HepG2 (cell line): ENCODE results near the gene P2RX5. TPM values are rescaled to one million over a fixed set of nuclear protein-coding genes. Genes with fewer than 3 reads are reported as not detected.

ENCODE experiments used
- AGO2 ChIP-seq: fragments of 200-400 bp; formaldehyde crosslinking; optimal IDR thresholded peaks from 2 replicates; pipeline ENCODE3; 2017; ENCODE audit warnings: mild to moderate bottlenecking, low read depth, low read length, moderate library complexity
- AHR ChIP-seq: IDR thresholded peaks from 2 replicates; pipeline ENCODE4 v1.6.1; 2018; ENCODE audit warnings: missing genetic modification reagents, missing compliant biosample characterization
- BORCS8-MEF2B ChIP-seq: sonication (generic); formaldehyde crosslinking; IDR thresholded peaks from 2 replicates; pipeline ENCODE4 v1.8.0; 2022; ENCODE audit warnings: mild to moderate bottlenecking, missing genetic modification reagents
- CAMTA2 ChIP-seq: sonication (generic); formaldehyde crosslinking; IDR thresholded peaks from 2 replicates; pipeline ENCODE4 v1.4.0; 2020; ENCODE audit warnings: mild to moderate bottlenecking, missing genetic modification reagents, borderline replicate concordance
- CBX1 ChIP-seq: IDR thresholded peaks from one replicate; pipeline ENCODE4 v1.6.1; 2016; ENCODE audit warnings: antibody characterized with exemption, low read depth
- CCDC6 ChIP-seq: sonication (generic); formaldehyde crosslinking; IDR thresholded peaks from 2 replicates; pipeline ENCODE4 v1.8.1; 2022; ENCODE audit warnings: mild to moderate bottlenecking, missing genetic modification reagents, moderate library complexity
- GABPA ChIP-seq, 2 experiments: IDR thresholded peaks; 2 replicates each; pipeline ENCODE4 v1.6.1; 2011 to 2016; ENCODE audit warnings: low read depth in 2 of 2, low read length in 1 of 2, missing biosample characterization in 1 of 2, missing genetic modification characterization in 1 of 2
- PCBP1 ChIP-seq: fragments of 200-400 bp; formaldehyde crosslinking; IDR thresholded peaks from 2 replicates; pipeline ENCODE4 v1.6.1; 2017; ENCODE audit warnings: mild to moderate bottlenecking, low read depth, low read length, borderline replicate concordance
- PHF21A ChIP-seq: sonication (generic); formaldehyde crosslinking; IDR thresholded peaks from 2 replicates; pipeline ENCODE4 v1.5.0; 2020; ENCODE audit warnings: mild to moderate bottlenecking, missing genetic modification reagents
- SALL2 ChIP-seq: sonication (generic); formaldehyde crosslinking; IDR thresholded peaks from 2 replicates; pipeline ENCODE4 v1.8.1; 2023; ENCODE audit warnings: mild to moderate bottlenecking, missing genetic modification reagents, inconsistent platforms
- SMAD3 ChIP-seq: sonication (generic); formaldehyde crosslinking; IDR thresholded peaks from 2 replicates; pipeline ENCODE4 v1.4.0; 2020; ENCODE audit warnings: missing genetic modification reagents
- TARDBP ChIP-seq: sonication (generic); formaldehyde crosslinking; IDR thresholded peaks from 2 replicates; pipeline ENCODE4 v1.8.0; 2022; ENCODE audit warnings: mild to moderate bottlenecking, missing genetic modification reagents
- TCF7L2 ChIP-seq: IDR thresholded peaks from 2 replicates; pipeline ENCODE4 v1.6.1; 2011; ENCODE audit warnings: mild to moderate bottlenecking, low read depth, low read length, moderate library complexity
- ZFP36L1 ChIP-seq: sonication (generic); formaldehyde crosslinking; IDR thresholded peaks from 2 replicates; pipeline ENCODE4 v1.8.0; 2022; ENCODE audit warnings: mild to moderate bottlenecking, missing genetic modification reagents, moderate library complexity
- ZNF772 ChIP-seq: sonication (generic); formaldehyde crosslinking; IDR thresholded peaks from 2 replicates; pipeline ENCODE4 v1.5.0; 2020; ENCODE audit warnings: mild to moderate bottlenecking, missing genetic modification reagents
- polyA plus RNA-seq, 8 experiments: library from polyadenylated mRNA; depleted of rRNA in 3 of 8; stranded (reverse) in 7 of 8; unstranded in 1 of 8; fragments of >200 nt; fragmentation: Illumina TruSeq in 4 of 8; extraction: Trizol in 4 of 8; gene quantifications; 2 replicates each; pipeline versions ENCODE4 v1.2.1 to v1.2.3, GENCODE V29; 2011 to 2016; ENCODE audit warnings: low read depth in 4 of 8, missing spikeins in 1 of 8, mixed read lengths in 1 of 8; ENCODE audit not compliant: insufficient read depth in 1 of 8
- total RNA-seq, 5 experiments: library from RNA; depleted of rRNA; stranded (reverse); fragments of >200 nt; fragmentation: Illumina TruSeq; extraction: Trizol; gene quantifications; 2 replicates each; pipeline ENCODE4 v1.2.3, GENCODE V29; 2016; ENCODE audit warnings: low read depth in 1 of 5
- TF ChIP-seq, protein P1 (sequence below): sonication (generic); formaldehyde crosslinking; IDR thresholded peaks from 2 replicates; pipeline ENCODE4 v1.4.0; 2020; ENCODE audit warnings: low read depth, missing genetic modification reagents
- TF ChIP-seq, protein P2 (sequence below): sonication (generic); formaldehyde crosslinking; IDR thresholded peaks from 2 replicates; pipeline ENCODE4 v1.4.0; 2020; ENCODE audit warnings: low read depth, mild to moderate bottlenecking, missing genetic modification reagents
- TF ChIP-seq, protein P3 (sequence below): sonication (generic); formaldehyde crosslinking; conservative IDR thresholded peaks from 2 replicates; pipeline ENCODE4 v1.4.0; 2020; ENCODE audit warnings: missing genetic modification reagents
- TF ChIP-seq, protein P4 (sequence below): sonication (generic); formaldehyde crosslinking; IDR thresholded peaks from 2 replicates; pipeline ENCODE4 v1.4.0; 2020; ENCODE audit warnings: missing genetic modification reagents

P2RX5 gene
- total and polyA plus RNA-seq, 2 of the 13 experiments (the other 11 are each of a cell fraction or from before 2014, with no cell fraction given), result 0.95 to 1.7 TPM

DNA sequence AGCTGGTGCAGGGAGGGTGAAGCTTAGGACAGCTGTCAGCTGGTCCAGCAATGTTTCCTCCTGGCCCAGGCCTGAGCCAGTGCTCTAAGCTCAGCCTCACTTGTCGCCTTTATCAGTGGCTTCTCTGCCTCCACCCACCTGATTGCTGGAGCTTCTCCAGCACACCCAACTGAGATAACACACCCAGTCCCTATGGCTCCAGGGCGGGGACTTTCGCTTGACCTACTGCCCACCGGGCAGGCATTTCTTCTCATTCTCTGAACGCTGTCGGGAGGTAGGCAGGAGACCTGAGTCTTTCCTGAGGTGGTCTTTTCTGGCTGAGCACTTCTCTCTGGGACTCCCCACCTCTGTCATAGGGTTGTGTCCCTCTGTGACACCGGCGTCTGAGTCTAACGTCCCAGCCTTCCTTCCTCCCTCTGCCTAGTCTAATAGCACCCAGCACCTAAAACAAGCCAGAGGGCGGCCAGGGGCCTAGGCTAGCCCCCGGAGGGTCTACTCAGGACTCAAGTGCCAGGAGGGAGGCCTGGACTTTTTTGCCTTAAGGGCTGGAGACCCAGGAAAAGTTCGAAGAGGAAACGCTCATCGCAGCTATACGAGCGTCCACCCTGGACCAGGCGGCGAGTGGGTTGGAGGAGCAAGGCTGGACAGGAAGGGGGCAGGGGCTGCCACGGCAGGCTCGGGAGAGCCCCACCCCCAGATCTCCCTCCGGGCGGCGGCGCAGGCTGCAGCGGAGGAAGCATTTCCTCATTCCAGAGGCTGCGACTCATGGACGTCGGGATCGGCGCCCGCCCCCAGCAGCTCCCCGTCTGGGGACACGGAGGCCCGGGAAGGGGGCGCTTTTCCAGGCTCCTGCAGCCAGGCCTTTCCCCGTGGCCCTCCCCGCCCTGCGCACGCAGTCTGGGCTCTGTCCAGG is 28.3 kb downstream of the P2RX5 start (continued):
- TF ChIP-seq, protein P1, sequence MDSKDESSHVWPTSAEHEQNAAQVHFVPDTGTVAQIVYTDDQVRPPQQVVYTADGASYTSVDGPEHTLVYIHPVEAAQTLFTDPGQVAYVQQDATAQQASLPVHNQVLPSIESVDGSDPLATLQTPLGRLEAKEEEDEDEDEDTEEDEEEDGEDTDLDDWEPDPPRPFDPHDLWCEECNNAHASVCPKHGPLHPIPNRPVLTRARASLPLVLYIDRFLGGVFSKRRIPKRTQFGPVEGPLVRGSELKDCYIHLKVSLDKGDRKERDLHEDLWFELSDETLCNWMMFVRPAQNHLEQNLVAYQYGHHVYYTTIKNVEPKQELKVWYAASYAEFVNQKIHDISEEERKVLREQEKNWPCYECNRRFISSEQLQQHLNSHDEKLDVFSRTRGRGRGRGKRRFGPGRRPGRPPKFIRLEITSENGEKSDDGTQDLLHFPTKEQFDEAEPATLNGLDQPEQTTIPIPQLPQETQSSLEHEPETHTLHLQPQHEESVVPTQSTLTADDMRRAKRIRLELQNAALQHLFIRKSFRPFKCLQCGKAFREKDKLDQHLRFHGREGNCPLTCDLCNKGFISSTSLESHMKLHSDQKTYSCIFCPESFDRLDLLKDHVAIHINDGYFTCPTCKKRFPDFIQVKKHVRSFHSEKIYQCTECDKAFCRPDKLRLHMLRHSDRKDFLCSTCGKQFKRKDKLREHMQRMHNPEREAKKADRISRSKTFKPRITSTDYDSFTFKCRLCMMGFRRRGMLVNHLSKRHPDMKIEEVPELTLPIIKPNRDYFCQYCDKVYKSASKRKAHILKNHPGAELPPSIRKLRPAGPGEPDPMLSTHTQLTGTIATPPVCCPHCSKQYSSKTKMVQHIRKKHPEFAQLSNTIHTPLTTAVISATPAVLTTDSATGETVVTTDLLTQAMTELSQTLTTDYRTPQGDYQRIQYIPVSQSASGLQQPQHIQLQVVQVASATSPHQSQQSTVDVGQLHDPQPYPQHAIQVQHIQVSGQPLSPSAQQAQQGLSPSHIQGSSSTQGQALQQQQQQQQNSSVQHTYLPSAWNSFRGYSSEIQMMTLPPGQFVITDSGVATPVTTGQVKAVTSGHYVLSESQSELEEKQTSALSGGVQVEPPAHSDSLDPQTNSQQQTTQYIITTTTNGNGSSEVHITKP (CRISPR knock-in tag), result no peak
- no peak for TF ChIP-seq GABPA (IDR thresholded peaks at IDR 0.05; ENCODE audit: low read depth, low read length)
- TF ChIP-seq GABPA (CRISPR knock-in tag; IDR thresholded peaks at IDR 0.05; ENCODE audit: low read depth), result peak; percentile 49; the same call in 1 of the 2 replicates
- TF ChIP-seq TCF7L2, result no peak
- TF ChIP-seq, protein P2, sequence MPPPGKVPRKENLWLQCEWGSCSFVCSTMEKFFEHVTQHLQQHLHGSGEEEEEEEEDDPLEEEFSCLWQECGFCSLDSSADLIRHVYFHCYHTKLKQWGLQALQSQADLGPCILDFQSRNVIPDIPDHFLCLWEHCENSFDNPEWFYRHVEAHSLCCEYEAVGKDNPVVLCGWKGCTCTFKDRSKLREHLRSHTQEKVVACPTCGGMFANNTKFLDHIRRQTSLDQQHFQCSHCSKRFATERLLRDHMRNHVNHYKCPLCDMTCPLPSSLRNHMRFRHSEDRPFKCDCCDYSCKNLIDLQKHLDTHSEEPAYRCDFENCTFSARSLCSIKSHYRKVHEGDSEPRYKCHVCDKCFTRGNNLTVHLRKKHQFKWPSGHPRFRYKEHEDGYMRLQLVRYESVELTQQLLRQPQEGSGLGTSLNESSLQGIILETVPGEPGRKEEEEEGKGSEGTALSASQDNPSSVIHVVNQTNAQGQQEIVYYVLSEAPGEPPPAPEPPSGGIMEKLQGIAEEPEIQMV (CRISPR knock-in tag), result no peak
- no peak for TF ChIP-seq AGO2
- TF ChIP-seq TARDBP, result peak; percentile 69
- peak; percentile 93 for TF ChIP-seq ZFP36L1 (CRISPR knock-in tag)
- TF ChIP-seq ZNF772 (CRISPR knock-in tag), result peak; percentile 62; the same call in 1 of the 2 replicates
- 0 out of 2 replicates have a peak, but pooled peaks have one; percentile 20 for TF ChIP-seq SMAD3 (CRISPR knock-in tag)
- peak; percentile 24; the same call in 1 of the 2 replicates for TF ChIP-seq BORCS8-MEF2B (CRISPR knock-in tag)
- peak; percentile 65; the same call in 1 of the 2 replicates for TF ChIP-seq CCDC6
- TF ChIP-seq PCBP1, result no peak
- peak; percentile 16 for TF ChIP-seq CBX1
- TF ChIP-seq, protein P3, sequence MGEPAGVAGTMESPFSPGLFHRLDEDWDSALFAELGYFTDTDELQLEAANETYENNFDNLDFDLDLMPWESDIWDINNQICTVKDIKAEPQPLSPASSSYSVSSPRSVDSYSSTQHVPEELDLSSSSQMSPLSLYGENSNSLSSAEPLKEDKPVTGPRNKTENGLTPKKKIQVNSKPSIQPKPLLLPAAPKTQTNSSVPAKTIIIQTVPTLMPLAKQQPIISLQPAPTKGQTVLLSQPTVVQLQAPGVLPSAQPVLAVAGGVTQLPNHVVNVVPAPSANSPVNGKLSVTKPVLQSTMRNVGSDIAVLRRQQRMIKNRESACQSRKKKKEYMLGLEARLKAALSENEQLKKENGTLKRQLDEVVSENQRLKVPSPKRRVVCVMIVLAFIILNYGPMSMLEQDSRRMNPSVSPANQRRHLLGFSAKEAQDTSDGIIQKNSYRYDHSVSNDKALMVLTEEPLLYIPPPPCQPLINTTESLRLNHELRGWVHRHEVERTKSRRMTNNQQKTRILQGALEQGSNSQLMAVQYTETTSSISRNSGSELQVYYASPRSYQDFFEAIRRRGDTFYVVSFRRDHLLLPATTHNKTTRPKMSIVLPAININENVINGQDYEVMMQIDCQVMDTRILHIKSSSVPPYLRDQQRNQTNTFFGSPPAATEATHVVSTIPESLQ (CRISPR knock-in tag), result no peak
- peak; percentile 85; the same call in 1 of the 2 replicates for TF ChIP-seq PHF21A (CRISPR knock-in tag)
- no peak for TF ChIP-seq CAMTA2
- TF ChIP-seq AHR, result 0 out of 2 replicates have a peak, but pooled peaks have one; percentile 71
- no peak for TF ChIP-seq SALL2 (CRISPR knock-in tag)
- TF ChIP-seq, protein P4, sequence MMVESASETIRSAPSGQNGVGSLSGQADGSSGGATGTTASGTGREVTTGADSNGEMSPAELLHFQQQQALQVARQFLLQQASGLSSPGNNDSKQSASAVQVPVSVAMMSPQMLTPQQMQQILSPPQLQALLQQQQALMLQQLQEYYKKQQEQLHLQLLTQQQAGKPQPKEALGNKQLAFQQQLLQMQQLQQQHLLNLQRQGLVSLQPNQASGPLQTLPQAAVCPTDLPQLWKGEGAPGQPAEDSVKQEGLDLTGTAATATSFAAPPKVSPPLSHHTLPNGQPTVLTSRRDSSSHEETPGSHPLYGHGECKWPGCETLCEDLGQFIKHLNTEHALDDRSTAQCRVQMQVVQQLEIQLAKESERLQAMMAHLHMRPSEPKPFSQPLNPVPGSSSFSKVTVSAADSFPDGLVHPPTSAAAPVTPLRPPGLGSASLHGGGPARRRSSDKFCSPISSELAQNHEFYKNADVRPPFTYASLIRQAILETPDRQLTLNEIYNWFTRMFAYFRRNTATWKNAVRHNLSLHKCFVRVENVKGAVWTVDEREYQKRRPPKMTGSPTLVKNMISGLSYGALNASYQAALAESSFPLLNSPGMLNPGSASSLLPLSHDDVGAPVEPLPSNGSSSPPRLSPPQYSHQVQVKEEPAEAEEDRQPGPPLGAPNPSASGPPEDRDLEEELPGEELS (CRISPR knock-in tag), result peak; percentile 42; the same call in 1 of the 2 replicates
